Esophagus muscularis mucosa (tissue), 3 donors: Measurements from ENCODE around the gene COLEC12.

ENCODE experiments used
- POLR2A ChIP-seq: fragments of 450-650 bp; IDR thresholded peaks from one replicate; pipeline ENCODE4 v1.6.1; 2017; ENCODE audit warnings: antibody characterized with exemption, moderate library complexity, mild to moderate bottlenecking, low read depth
- TF ChIP-seq, protein P1 (sequence below), 3 experiments: fragments of 200-600 bp in 2 of 3; fragments of 450-650 bp in 1 of 3; sonication (generic) in 2 of 3; IDR thresholded peaks; one replicate each; pipeline ENCODE4 v1.5.1; 2017 to 2019; ENCODE audit warnings: antibody characterized with exemption in 3 of 3, mild to moderate bottlenecking in 2 of 3, moderate library complexity in 1 of 3

DNA sequence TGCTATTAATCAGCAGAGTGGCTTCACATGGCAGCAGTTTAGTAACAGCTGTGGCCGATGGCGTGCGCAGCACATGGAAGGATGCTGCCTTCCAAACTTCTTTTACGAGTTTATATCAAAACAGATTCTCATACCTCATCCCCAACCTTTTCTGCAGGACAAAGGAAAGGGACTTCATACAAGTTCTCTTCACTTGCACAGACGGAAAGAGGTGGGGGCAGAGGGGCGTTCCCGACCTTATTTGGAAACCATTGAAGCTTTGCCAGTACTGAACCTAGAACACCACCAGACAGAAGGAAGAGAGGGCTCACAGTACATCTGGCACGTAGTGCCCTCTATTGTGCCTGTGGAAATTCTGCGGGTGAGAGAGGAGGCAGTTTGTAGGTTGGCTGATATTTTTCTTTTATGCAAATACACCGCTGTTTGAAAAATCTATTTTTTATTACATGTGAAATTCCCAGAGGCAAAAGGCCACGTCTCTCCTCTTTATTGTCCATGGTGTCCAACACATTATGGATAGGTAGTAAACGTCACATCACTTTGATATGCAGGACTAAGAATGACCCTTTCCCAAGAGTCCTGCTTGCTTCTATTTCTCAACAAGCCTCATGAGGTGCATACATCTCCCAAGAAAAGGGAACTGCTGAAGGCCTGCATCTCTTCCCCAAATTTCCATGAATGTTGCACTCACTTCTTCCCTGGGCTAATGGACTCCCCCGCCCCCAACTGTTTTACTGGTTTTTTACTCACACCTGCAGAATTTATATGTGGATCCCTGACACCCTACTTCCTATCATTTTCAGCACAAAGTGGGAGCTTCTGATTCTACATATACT, 31.3 kb downstream of the COLEC12 start:
- no peak for TF ChIP-seq POLR2A
- TF ChIP-seq, protein P1, sequence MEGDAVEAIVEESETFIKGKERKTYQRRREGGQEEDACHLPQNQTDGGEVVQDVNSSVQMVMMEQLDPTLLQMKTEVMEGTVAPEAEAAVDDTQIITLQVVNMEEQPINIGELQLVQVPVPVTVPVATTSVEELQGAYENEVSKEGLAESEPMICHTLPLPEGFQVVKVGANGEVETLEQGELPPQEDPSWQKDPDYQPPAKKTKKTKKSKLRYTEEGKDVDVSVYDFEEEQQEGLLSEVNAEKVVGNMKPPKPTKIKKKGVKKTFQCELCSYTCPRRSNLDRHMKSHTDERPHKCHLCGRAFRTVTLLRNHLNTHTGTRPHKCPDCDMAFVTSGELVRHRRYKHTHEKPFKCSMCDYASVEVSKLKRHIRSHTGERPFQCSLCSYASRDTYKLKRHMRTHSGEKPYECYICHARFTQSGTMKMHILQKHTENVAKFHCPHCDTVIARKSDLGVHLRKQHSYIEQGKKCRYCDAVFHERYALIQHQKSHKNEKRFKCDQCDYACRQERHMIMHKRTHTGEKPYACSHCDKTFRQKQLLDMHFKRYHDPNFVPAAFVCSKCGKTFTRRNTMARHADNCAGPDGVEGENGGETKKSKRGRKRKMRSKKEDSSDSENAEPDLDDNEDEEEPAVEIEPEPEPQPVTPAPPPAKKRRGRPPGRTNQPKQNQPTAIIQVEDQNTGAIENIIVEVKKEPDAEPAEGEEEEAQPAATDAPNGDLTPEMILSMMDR (IDR thresholded peaks at IDR 0.05): peak; percentile 9 to 27 (median 23)
